Astrocyte (in vitro differentiated cells and primary cell): Measurements from ENCODE around the gene GRK6. TPM values are rescaled to one million over a fixed set of nuclear protein-coding genes. Genes with fewer than 3 reads are reported as not detected.

ENCODE experiments used
- DNase-seq: peaks from one replicate; pipeline ENCODE4 v3.0.0-alpha.2; 2010; ENCODE audit warnings: low read depth
- FAIRE-seq: peaks from 2 replicates; lab custom pipeline; 2011; peaks lifted over from hg19 to GRCh38; lab: Jason Lieb, UNC
- H2AFZ ChIP-seq: 2 replicates; pipeline ENCODE4 v1.6.0; 2012; ENCODE audit warnings: low read depth, low read length, inconsistent platforms
- H3K27ac ChIP-seq: 2 replicates; pipeline ENCODE4 v1.5.1; 2011; ENCODE audit warnings: low read depth, low read length, inconsistent platforms
- H3K27me3 ChIP-seq: 2 replicates; pipeline ENCODE4 v1.6.0; 2011; ENCODE audit warnings: low read length, inconsistent platforms; ENCODE audit not compliant: insufficient read depth
- H3K36me3 ChIP-seq: 2 replicates; pipeline ENCODE4 v1.5.1; 2011; ENCODE audit warnings: low read length, inconsistent platforms; ENCODE audit not compliant: insufficient read depth
- H3K4me1 ChIP-seq: 2 replicates; pipeline ENCODE4 v1.5.1; 2011; ENCODE audit warnings: low read length, inconsistent platforms; ENCODE audit not compliant: insufficient read depth
- H3K4me2 ChIP-seq: 2 replicates; pipeline ENCODE4 v1.6.0; 2012; ENCODE audit warnings: low read length, inconsistent platforms
- H3K4me3 ChIP-seq: 2 replicates; pipeline ENCODE4 v1.5.1; 2011; ENCODE audit warnings: low read depth, mild to moderate bottlenecking, low read length, inconsistent platforms; ENCODE audit not compliant: insufficient read depth
- H3K79me2 ChIP-seq: 2 replicates; pipeline ENCODE4 v1.6.0; 2012; ENCODE audit warnings: mild to moderate bottlenecking, low read length, inconsistent platforms; ENCODE audit not compliant: insufficient read depth
- H3K9ac ChIP-seq: 2 replicates; pipeline ENCODE4 v1.6.0; 2012; ENCODE audit warnings: mild to moderate bottlenecking, low read length, inconsistent platforms
- H3K9me3 ChIP-seq: 2 replicates; pipeline ENCODE4 v1.5.1; 2012; ENCODE audit warnings: low read depth, mild to moderate bottlenecking, low read length, inconsistent platforms; ENCODE audit not compliant: insufficient read depth
- H4K20me1 ChIP-seq: 2 replicates; pipeline ENCODE4 v1.6.0; 2012; ENCODE audit warnings: low read length, inconsistent platforms; ENCODE audit not compliant: insufficient read depth
- H3K27ac Mint-ChIP-seq: one replicate; pipeline ENCODE4 v1.8.0; 2021; ENCODE audit warnings: mild to moderate bottlenecking, mixed read lengths; ENCODE audit not compliant: unreplicated experiment
- H3K27me3 Mint-ChIP-seq: one replicate; pipeline ENCODE4 v1.8.0; 2021; ENCODE audit warnings: low read depth, mixed read lengths; ENCODE audit not compliant: unreplicated experiment
- H3K36me3 Mint-ChIP-seq: one replicate; pipeline ENCODE4 v1.8.0; 2021; ENCODE audit warnings: low read depth, mixed read lengths; ENCODE audit not compliant: unreplicated experiment
- H3K4me1 Mint-ChIP-seq: one replicate; pipeline ENCODE4 v1.8.0; 2021; ENCODE audit warnings: low read depth, mixed read lengths; ENCODE audit not compliant: unreplicated experiment
- H3K4me3 Mint-ChIP-seq: one replicate; pipeline ENCODE4 v1.8.0; 2021; ENCODE audit warnings: mild to moderate bottlenecking, moderate library complexity, mixed read lengths; ENCODE audit not compliant: unreplicated experiment
- H3K9me3 Mint-ChIP-seq: one replicate; pipeline ENCODE4 v1.8.0; 2021; ENCODE audit warnings: mild to moderate bottlenecking, mixed read lengths; ENCODE audit not compliant: unreplicated experiment
- EZH2 ChIP-seq: IDR thresholded peaks from 2 replicates; pipeline ENCODE4 v1.6.1; 2012; ENCODE audit warnings: mild to moderate bottlenecking, low read length, inconsistent platforms; ENCODE audit not compliant: insufficient read depth
- total RNA-seq: library from RNA; stranded (reverse); gene quantifications from 2 replicates; pipeline ENCODE4 v1.2.1, GENCODE V29; 2021
- TF ChIP-seq, protein P1 (sequence below): IDR thresholded peaks from 2 replicates; pipeline ENCODE4 v1.5.1; 2011; ENCODE audit warnings: low read depth, mild to moderate bottlenecking, inconsistent platforms, low read length, moderate library complexity; ENCODE audit not compliant: insufficient read depth

GRK6 gene
- total RNA-seq, 1 donor from 2014 or later, result 25.9 TPM

GRCh38 chr5:177432839-177433657 lies 6.6 kb downstream of the GRK6 start:
- DNase-seq (no peak), FAIRE-seq (no peak)
- no peak overlapping the region for H3K9ac ChIP-seq
- no peak overlapping the region for H3K27ac Mint-ChIP-seq
- no peaks in the 10 kb centered on the region for H3K4me1 ChIP-seq
- H3K36me3 ChIP-seq, result peaks cover 4% of the 10 kb centered on the region
- H3K9me3 ChIP-seq, result no peaks in the 10 kb centered on the region
- no peak overlapping the region for H3K4me3 Mint-ChIP-seq
- no peak overlapping the region for H3K4me2 ChIP-seq
- H3K36me3 Mint-ChIP-seq, result peaks cover 15% of the 10 kb centered on the region
- peaks cover 33% of the 10 kb centered on the region for H4K20me1 ChIP-seq
- H3K4me3 ChIP-seq, result no peak overlapping the region
- H3K9me3 Mint-ChIP-seq, result no peaks in the 10 kb centered on the region
- TF ChIP-seq EZH2, result no peak
- TF ChIP-seq, protein P1, sequence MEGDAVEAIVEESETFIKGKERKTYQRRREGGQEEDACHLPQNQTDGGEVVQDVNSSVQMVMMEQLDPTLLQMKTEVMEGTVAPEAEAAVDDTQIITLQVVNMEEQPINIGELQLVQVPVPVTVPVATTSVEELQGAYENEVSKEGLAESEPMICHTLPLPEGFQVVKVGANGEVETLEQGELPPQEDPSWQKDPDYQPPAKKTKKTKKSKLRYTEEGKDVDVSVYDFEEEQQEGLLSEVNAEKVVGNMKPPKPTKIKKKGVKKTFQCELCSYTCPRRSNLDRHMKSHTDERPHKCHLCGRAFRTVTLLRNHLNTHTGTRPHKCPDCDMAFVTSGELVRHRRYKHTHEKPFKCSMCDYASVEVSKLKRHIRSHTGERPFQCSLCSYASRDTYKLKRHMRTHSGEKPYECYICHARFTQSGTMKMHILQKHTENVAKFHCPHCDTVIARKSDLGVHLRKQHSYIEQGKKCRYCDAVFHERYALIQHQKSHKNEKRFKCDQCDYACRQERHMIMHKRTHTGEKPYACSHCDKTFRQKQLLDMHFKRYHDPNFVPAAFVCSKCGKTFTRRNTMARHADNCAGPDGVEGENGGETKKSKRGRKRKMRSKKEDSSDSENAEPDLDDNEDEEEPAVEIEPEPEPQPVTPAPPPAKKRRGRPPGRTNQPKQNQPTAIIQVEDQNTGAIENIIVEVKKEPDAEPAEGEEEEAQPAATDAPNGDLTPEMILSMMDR, result no peak
- peaks cover 9% of the 10 kb centered on the region for H3K4me1 Mint-ChIP-seq
- no peak overlapping the region for H3K27ac ChIP-seq
- no peaks in the 10 kb centered on the region for H3K27me3 Mint-ChIP-seq
- no peaks in the 10 kb centered on the region for H3K27me3 ChIP-seq
- H2AFZ ChIP-seq, result no peak overlapping the region
- H3K79me2 ChIP-seq, result peaks cover 25% of the 10 kb centered on the region

- no peak for FAIRE-seq
- no peak for DNase-seq
Measured at GRCh38 chr5:177433658-177434217, 7.3 kb downstream of the GRK6 start.

More at GRCh38 chr5:177433658-177434217, 7.3 kb downstream of the GRK6 start:
- Histone ChIP-seq H3K4me2 (no peak overlapping the region), H4K20me1 (peaks cover 26% of the 10 kb centered on the region), H3K27me3 (no peaks in the 10 kb centered on the region), H3K4me3 (no peak overlapping the region), H3K4me1 (no peaks in the 10 kb centered on the region), H3K79me2 (peaks cover 18% of the 10 kb centered on the region), H2AFZ (no peak overlapping the region), H3K36me3 (peaks cover 4% of the 10 kb centered on the region), H3K27ac (no peak overlapping the region), H3K9ac (no peak overlapping the region), H3K9me3 (no peaks in the 10 kb centered on the region)
- Mint-ChIP-seq H3K4me3 (no peak overlapping the region), H3K27me3 (no peaks in the 10 kb centered on the region), H3K36me3 (peaks cover 16% of the 10 kb centered on the region), H3K27ac (no peak overlapping the region), H3K4me1 (peaks cover 9% of the 10 kb centered on the region), H3K9me3 (no peaks in the 10 kb centered on the region)
- no peak for TF ChIP-seq EZH2
- TF ChIP-seq, protein P1, result no peak
